ENCODE results near the gene PLXNA4. TPM values are rescaled to one million over a fixed set of nuclear protein-coding genes. Genes with fewer than 3 reads are reported as not detected.

PLXNA4 gene
- total RNA-seq, 1 donor from 2014 or later = 0.38 TPM

DNA sequence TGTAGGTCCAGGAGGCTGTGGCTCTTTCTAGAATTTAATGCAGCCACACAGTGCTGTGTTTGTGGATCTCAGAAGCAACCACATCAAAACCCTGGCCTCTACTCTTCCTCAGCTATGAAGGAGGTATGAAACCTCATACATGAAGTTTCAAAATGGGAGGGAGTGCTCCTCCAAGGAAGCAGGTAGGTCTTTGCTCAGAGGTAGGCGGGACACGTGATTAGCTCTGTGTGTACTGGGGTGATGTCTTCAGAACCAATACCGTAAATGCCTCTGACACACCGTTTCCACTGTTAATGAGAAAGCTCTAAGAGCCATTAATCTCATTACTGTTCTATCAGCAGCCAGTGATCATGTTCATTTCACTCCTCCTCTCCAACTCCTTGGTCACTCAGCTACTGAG, 126.1 kb downstream of the PLXNA4 start:
- no peak for ATAC-seq
- DNase-seq (ENCODE audit: low spot score) = no peak

DNA sequence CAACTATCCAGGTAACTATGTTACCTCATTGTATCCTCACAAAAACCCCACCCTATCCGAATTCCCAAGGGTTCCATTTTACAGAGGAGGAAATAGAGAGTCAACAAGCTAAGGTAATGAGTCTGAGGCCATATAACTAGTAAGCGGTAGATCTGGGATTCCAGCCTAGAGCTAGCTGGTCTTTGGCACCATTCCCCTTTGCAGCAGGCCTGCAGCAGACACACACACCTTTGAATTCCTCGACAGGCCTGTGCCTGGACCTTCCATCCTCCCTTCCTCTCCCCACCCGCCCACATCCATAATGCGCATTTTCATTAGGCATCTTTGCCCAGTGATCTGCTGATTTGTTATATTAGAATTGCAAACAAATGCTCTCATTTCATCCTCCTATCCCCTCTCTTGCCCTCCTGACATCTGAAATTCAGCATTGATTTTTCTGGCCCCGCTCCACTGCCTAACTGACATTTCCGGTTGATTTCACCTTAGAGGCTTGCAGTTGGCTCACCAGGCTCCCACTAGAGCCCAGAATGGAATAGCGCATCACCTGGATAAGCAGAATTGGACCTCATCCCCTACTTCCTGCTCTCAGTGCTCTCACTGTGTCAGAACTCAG, 129.5 kb downstream of the PLXNA4 start:
- ATAC-seq = no peak
- DNase-seq (ENCODE audit: low spot score) = no peak

DNA sequence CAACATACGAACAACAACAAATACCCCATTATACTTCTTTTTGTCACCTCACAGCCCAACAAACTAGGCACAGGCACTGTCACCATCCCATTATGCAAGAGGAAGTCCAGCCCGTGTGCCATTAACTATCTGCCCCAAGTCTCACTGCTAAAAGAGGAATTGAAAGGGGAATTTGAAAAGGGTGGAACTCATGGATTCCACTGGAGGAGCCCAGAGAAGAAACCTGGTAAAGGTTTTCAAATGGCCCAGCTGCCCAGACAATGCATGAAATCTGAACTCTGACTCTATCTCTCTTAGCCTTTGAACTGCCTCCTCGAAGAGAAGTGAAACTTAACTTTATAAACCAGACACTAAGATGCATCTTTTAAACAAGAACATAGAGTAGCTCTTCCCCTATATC, 130.0 kb downstream of the PLXNA4 start:
- DNase-seq (ENCODE audit: low spot score) (no peak), ATAC-seq (peak; percentile 24)

DNA sequence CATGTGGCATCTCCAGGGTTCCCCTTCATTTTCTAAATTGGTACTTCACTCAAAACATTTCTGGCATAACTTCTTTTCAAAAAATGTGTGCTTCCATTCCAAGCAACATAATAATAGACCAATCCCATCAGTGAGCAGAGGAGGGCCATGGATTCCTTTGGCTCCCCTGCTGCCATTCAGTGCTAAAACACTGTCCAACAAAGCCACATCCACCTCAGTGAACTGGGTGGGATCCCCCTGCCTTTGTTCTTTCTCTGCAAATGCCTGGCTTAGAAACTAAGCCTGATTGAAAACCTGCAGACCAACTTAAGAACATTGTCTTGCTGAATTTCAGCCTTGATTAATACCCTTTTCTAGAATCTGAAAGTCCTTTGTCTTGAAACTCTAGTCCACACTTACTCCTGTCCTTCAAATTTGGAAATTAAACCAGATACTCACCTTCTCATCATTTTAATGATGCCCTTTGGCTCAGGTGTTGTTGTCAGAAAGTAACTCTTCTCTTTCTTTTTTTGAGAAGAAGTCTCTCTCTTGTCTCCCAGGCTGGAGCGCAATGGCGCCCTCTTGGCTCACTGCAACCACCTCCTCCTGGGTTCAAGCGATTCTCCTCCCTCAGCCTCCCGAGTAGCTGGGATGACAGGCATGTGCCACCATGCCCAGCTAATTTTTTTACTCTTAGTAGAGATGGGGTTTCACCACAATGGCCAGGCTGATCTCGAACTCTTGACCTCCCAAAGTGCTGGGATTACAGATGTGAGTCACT, 132.3 kb downstream of the PLXNA4 start:
- DNase-seq (ENCODE audit: low spot score) (no peak), ATAC-seq (no peak)

DNA sequence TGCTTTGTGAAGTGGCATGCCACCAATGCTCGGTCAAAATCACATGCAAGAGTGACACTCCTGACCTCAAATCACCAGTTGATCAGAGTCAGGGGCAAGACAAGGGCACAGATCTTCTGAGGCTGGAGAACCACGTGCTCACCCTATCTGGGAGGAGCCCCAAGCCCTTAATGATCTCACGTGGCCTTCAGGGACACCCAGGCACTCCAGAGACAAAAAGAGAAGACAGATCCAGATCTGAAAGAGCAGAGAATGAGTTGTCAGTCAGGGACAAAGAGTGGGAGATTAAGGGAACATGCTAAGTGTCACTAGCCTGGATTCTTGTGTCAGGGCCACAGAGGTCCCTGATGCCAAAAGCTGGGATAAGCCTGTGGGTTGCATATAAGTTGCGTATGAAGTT, 134.3 kb downstream of the PLXNA4 start:
- DNase-seq (ENCODE audit: low spot score) = no peak
- ATAC-seq = no peak

DNA sequence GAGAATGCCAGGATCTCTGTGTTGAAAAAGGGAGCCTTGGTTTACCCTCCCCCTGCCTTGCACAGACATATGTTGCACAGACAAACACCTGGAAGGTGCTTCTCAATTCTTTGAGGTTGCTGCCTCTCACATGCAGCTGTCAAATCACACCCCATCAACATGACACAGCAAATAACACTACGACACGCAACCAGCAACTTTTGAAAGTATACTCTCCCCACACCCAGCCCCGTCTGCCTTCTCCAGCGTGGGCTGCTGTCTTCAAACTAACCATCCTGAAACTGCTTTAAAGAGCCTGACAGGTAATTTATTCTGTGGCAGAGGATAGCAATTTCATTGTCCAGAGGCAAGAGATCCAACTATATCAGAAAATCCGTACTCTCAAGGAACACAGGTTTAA, 136.1 kb downstream of the PLXNA4 start:
- DNase-seq (ENCODE audit: low spot score) (no peak), ATAC-seq (no peak)

DNA sequence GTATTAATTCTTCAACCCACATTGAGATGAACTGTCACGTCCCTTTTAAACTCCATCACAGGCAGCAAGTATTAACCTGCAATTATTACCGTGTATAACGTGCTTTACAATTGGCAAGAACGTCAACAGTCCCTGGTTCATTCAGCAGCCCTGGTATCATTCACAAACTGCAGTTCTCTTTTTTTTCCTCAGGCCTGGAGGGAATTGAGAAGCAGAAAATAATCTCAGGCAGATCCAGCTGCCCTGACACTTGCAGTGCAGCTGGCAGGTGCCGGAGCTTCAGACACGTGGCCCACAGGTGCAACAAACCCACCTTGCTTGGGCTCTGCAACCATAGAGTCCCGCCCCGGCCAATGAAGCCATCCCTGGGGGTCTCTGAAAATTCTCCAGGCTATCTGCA, 137.3 kb downstream of the PLXNA4 start:
- DNase-seq (ENCODE audit: low spot score) = no peak
- ATAC-seq = no peak

DNA sequence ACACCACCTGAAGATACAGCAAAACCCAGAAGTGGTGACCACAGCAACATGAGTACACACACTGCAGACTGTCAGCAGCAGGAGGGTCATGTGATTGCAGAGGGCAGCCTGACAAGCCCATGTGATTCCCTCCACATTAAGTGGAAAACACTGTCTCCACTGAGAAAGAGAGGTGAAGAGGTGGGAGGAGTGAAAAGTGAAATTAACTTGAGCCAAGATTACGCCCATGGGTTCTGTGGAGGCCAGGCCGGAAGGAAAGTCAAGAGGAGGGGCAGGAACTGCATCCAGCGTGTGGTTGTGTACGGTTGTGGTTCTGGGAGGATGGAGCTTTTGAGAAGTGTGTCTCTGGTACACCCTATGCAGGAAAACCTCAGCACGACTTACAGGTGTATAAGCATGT, 138.5 kb downstream of the PLXNA4 start:
- ATAC-seq = no peak
- no peak for DNase-seq (ENCODE audit: low spot score)

DNA sequence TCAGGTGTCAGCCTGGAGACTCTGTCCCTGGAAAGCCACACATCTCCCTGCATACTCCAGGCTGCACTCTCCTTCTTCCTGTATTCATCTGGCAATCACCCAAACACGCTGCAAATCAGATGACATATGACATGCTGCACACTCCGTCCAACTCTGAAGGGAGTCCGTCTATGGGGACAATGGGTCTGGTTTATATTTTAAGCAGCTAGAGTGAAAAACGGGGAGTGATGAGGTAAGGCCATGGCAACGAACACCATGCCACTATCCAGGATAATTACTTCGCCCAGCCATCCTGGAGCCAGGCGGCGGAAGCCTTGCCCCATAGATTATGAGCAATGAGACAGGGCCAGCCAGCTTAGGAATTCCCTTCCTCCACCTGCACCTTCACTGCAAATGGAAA, 140.1 kb downstream of the PLXNA4 start:
- no peak for DNase-seq (ENCODE audit: low spot score)
- no peak for ATAC-seq

DNA sequence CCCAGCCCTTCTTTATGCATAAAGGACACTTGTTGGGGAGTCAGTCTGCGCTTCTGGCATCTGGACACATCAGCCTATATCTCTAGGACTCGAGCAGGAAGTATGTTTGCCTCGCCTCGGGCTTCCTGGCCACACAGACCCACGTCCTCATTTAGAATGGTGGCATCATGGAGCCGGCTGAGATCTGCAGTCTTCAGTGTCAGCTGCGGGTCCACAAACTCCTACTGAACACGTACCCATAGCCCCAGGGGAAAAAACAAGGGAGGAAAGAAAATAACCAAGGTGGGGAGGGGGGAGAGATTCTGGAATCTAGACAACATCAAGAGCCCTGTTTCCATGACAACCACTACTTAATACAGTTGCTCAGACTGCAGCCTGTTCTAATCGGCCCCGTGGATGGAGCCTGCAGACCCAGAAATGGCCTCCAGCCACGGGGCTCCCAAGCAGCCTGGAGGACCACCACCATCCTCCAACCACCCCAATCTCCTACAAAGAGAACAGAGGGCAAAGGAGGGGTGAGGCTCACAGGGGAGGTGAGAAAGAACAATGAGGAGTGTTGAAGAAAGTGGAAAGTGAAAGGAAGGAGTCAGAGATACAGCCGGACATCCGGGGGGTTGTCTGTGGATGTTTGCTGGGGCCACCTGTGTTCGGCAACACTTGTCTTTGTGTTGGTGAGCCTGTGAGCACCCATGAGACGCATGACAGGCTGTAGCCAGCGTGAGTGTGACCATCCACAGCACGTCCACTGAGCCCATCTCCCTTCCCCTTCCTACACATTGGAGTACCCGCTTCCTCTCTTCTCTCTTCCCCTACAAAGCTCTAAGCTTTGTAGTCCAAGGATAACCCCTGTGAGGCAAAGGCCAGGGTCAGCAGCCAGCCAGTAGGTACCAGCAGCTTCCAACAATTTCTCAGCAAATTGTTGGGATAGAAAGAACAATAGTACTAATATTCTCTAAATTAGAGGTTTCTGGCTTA, 141.0 kb downstream of the PLXNA4 start:
- DNase-seq (ENCODE audit: low spot score) (no peak), ATAC-seq (no peak)

DNA sequence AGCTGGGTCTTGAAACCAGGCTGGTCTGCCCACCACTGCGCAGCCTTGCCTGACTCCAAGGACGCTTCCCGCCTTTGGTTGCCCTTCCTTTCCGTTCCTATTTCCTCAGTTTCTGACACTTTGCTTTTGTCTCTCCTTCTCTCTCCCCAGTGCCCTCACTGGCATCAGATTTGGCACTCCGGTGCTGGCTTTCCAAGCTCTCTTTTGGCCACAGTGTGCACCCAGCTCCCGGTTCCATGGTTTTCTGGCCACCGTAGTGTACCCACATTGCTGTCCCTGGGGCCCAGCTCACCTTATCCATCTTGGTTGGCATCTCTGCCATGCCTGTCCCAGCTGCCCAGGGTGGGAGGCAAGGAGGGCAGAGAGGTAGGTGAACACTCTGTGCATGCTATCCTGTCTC, 142.2 kb downstream of the PLXNA4 start:
- no peak for ATAC-seq
- DNase-seq (ENCODE audit: low spot score) = no peak

DNA sequence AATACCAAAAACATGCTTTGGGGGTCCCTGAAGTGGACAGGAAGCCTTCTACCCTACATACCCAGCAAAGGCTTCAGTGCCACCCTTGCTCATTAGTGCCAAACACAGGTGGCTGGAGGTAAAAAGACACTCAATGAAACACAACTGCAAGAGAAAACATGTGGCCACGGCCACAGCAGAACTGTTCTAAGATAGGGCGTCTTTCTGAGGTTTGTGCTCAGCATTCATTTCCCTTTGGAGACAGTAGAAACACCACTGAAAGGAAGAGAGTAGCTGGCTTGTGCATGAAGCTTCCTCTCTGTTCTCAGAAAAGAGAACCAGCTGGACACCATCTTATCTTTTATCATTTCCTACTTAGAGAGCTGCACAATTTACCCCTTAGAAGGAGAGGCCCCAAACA, 143.0 kb downstream of the PLXNA4 start:
- ATAC-seq (no peak), DNase-seq (ENCODE audit: low spot score) (no peak)

DNA sequence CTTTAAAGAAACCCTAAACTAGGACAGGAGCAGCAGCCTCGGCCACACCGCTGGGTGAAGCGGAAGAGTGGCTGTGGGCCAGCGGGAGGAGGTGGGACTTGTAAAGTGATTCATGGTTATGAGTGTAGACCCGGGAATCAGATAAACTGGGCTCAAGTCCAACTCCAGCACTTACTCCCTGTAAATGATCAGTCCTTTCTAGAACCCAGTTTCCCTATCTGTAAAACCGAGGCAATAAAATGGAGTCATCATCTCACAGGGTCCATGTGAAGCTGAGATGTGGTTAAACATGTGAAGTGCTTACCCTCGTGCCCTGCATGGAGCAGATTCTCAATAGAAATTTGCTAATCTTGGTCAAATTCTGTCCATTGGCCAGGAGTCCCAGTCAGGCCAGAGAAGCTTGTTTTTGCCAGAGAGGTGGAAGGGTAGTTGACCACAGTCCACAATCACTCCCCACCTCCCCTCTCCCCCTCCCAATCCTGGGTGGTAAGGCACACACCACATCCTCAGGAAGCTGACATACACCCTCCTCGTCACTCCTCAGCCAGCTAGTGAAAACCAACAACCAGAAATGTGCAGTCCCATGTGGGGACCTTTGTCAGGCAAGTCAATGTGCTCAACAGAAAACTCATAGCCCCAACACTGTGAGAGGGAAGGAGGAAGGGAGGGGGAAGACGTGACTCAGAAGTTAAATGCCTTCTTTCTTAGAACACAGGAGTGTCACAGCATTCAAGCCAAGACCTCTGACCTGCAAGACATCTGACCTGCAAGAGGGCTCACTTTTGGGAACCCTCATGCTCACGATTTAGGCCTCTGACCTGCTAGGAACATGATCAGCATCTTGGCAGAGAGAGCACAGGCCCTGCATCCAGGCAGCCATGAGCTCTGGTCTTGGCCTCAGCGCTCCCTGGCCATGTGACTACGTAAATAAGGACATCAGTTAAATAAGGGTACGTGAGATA, 145.1 kb downstream of the PLXNA4 start:
- DNase-seq (ENCODE audit: low spot score) = no peak
- no peak for ATAC-seq

DNA sequence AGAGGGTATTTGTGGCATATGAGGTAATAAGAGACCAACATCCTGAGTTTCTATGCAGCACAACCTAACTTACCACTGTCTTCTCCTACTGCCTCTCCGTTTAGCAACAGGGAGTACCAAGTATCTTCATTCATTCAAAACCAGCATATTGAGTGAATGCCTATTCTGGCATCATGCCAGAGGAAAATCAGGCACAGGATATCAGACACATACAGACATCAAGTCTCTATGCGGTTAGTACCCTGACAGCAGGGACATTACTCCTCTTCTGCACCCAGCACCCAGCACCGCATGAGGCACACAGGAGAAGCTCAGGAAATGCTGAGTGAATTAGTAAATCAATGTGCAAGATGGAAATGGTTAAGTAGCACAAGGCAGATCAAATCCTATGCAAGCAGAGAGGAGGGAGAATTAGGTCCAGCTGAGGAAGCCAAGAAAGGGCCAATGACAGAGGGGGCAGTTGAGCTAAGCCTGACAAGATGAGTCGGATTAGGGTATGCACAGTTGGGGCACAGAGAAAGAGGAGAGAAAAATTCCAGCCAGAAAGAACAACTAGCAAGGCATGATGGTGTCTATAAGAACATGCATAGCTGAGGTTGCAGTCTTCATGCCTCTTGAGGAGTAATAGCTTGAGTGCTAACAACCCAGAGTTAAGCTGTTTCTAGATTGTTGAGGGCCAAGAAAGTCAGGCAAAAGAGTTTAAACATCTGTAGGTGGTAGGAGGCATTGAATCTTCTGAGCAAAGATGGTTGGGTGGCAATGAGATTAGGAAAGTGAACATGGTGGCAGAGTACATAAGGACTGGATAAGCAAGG, 146.0 kb downstream of the PLXNA4 start:
- ATAC-seq = no peak

DNA sequence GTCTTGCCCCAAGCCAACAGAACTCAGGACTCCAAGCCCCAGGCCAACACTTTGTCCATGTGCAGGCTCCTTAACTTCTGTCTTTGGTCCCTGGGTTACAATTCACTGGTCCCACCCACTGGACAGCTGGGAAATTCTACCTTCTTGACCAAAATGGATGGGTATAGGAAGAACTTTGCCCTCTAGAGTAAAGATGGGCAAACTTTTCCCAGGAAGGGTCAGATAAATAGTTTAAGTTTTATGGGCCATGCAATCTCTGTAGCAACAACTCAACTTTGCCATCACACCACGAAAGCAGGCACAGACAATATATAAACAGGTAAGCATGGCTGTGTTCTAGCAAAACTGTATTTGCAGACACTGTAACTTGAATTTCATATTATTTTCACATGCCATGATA, 147.1 kb downstream of the PLXNA4 start:
- DNase-seq (ENCODE audit: low spot score) (no peak), ATAC-seq (no peak)

More for the DNA sequence above, 146.0 kb downstream of the PLXNA4 start:
- no peak for DNase-seq (ENCODE audit: low spot score)

DNA sequence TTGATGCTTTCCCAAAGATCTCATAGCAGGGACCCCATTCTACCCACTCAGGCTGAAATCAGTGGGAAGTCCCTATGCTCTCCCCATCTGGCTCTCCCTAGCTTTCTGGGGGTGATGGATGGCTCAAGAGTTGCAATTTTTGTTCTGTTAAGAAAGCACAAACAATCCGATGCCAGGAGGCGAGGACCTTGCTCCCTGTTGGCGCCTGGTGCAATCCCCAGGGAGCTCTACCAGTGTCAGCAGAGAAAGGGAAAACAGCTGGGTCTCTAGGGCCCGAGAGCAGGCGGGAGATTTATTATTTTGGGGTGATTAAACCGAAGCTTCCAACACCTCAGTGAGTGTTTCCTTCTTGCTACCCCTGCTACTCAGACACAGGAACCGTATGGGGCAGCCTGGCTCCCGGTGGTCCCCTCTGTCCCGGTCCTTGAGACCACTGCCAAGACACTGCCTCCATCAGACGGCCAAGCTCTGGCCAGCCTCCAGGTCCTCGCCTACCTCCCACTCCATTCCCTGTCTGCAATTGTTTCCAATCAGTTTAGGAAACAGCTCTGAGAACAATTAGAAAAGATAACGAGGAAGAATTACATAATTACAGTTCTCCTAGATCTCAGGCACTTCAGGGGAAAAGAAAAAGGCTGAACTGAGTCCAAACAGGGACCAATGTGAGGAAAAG, 147.9 kb downstream of the PLXNA4 start:
- peak; percentile 75 for DNase-seq (ENCODE audit: low spot score)
- ATAC-seq = peak; percentile 82

DNA sequence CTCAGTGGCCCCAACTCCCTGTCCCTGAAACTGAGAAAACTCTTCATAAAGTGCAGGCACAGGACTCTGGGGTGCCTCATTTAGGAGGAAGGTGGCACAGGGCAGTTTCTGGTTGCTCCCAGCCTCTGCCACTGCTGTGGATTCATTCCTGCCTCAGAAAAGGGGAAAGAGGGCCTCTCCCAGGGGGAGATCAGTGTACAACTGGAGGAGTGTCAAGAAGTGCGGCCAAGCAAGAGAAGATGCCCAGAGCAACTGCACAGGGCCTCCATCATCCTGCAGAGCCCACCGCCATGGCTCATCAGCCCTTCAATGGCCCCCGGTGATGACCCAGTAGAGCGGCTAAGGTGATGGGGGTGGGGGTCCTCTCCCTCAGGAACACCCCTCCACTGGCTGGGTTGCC, 150.3 kb downstream of the PLXNA4 start:
- no peak for ATAC-seq
- DNase-seq (ENCODE audit: low spot score) = no peak

DNA sequence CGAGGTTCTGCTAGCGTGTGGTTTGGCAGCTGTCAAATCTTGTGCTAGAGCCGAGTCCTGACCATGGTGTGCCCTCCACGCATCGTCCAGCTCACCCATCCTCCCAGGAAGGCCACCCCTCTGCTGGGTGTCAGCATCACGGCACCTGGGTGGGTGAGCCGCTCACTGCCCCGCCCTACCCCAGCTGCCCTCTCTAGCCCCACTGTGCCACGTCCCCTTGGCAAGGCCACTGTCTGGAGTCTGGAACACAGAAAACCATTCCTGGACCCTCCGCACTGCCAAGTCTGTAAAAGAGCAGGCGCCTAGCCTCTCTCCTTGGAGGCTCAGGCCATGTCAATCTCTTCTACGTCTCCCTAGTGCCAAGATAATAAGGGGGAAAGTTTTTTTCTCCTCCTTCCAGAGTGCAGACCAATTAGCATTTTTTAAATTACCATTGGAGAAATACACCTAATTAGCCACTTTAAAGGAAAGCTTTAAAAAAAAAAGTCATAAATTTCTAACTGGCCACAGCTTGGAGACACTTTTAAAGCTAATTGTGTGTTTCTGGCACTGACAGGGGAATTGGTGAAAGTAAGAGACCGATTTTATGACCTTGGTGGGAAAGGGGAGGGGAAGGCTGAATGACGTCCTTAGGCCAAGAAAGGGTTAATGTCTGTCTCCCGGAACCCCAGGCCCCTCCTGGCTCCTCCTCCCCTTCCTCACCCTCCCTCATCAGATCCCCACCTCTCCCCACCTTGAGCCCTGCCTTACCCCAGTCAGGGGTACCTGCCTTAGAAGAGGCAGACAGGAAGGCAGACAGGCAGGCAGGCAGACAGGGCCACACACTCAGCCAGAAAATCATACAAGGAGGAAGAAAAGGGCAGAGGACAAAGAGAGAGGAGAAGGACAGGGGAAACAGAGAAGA, 151.2 kb downstream of the PLXNA4 start:
- DNase-seq (ENCODE audit: low spot score) (no peak), ATAC-seq (no peak)
